ENCODE data around the gene FOXK1.

The FOXK1 gene

DNA sequence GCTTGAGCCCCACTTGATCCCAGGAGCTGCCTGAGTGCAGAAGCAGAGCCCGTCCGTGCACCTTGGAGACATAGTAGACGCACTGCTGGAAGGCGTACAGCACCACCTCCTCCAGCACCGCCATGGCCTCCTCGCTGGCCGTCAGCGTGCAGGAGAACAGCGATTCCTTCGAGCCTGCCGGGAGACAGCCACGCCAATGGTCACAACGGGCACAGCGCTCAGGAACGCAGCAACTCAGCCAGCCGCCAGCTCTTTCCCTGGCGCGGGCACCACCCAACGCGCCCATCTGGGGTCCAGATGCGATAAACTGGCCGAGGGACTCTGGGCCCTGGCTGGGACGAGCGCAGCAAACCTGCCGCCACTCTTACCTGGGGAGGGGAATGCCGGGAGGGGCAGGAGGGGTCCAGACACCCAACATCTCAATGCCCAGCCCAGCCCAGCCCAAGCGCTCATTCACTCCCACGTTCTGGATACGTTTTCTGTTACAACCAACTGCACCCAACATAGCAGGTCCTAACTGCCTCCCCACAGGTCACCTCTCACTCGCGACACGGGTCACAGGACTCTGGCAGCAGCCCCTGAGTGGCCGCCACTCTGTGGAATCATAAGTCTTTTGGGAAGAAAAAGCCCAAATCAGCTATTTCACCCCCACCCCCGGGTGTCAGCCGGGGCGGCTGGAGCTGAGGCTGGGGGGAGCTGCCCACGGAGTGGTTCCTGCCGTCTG is 135.2 kb downstream of the FOXK1 start:
- no peak overlapping the region for H3K27ac Mint-ChIP-seq
- peaks cover 23% of the 10 kb centered on the region for H3K27me3 Mint-ChIP-seq

DNA sequence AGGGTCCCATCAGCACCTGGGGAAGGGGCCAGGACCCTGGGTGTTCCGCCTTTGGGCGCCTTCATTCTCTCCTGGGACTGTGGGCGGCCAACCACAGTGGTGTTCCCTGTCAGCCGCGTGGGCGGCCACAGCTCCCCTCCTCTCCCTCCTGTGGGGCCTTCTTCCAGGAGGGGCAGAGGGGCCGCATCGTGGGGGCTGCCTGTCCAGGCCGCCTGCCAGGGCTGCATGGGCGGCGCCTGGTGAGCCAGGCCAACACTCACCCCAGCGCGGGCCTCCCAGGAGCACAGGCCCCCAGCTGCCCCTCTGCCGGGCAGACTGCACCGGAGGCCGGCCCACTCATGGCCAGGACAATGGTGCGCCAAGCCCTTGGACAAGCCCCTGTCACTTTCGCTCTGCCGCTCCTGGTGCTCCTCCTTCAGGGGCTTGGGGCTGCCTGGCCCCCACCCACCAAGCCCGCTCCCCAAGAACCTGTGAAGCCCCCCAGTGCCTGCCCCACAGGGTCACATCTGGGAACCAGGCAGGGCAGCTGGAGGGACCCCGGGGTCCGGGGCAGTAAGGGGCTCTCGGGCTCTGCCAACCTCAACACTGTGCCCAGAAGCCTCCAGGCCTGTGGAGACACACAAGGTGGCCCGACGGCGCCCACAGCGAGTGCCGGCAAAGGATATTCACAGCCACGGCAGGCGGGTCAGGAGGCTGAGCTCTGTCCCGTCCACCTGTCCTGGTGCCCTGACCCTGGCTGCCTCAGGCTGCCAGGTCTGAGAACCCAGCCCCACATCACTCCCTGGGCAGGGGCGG is 136.1 kb downstream of the FOXK1 start:
- Mint-ChIP-seq H3K4me1 (ENCODE audit: low read depth) (no peaks in the 10 kb centered on the region), H3K27ac (no peak overlapping the region), H3K9me3 (no peaks in the 10 kb centered on the region), H3K27me3 (peaks cover 15% of the 10 kb centered on the region), H3K36me3 (ENCODE audit: low read depth) (no peaks in the 10 kb centered on the region), H3K4me3 (no peak overlapping the region)

More for the DNA sequence above, 135.2 kb downstream of the FOXK1 start:
- Mint-ChIP-seq H3K36me3 (ENCODE audit: low read depth) (no peaks in the 10 kb centered on the region), H3K9me3 (no peaks in the 10 kb centered on the region), H3K4me1 (ENCODE audit: low read depth) (no peaks in the 10 kb centered on the region), H3K4me3 (no peak overlapping the region)

DNA sequence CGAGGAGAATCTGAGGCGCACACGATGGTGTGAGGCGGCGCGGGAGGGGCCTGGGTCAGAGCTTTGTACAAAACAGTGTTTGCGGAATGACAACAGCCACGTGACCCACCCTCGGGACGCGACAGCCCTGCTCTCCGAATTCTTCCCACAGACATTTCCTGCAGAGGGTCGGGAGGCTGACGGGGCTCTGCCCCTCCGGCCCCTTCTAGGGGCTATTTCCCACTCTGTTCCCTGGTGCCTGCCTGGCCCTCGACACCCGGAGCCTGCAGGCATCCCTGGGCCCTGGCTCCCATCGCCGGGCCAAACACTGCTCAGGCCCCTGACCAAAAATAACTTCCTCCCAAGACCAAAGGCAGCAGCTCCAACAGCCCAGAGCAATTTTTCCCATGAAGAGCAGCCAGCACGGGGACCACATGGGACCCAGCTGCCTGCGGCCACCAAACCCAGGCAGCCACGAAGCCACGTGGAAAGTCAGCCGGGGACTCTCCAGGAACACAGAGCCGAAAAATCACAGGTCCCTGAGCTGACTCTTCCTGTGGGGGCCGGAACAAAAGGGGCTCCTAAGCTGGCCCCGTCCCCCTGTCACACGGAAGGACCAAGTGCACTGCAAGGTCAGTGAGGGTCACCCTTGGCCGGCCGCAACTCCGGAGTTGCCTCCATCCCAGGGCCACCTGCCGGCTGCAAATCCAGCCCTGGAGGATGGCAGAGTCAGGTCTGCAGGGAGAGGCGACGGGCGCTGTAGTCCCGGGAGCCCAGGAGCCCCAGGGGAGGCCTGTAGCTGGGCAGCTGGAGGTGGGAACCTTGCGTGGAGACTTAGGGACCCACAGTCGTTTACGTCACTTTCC is 137.7 kb downstream of the FOXK1 start:
- Mint-ChIP-seq H3K36me3 (ENCODE audit: low read depth) (no peaks in the 10 kb centered on the region), H3K27ac (no peak overlapping the region), H3K9me3 (no peaks in the 10 kb centered on the region), H3K27me3 (peaks cover under 1% of the 10 kb centered on the region), H3K4me1 (ENCODE audit: low read depth) (no peaks in the 10 kb centered on the region), H3K4me3 (no peak overlapping the region)

DNA sequence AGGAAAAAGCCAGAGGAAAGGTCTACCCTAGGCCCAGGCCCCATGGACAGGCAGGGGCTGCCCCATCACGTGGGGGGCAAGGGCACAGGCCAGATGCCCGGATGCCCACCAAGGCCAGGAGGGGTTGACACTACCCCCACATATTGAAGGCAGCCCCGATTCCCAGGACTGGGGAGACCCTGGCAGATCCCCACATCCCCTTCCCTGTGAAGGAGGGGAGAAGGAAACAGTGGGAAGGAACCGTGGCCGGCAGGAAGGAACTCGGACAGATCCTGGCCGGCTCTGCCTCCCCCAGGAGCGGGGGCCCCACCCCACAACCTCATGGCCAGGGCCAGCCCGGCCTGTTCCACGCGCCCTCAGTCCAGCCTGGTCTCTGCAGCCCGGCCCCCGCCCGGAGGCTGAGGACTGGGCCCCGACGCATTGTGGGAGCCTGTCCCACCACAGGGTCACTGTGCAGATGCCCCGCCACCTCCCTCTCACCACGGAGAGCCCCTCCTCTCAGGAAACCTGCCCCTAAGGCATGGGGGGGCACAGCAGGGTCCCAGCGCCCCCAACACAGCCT is 138.4 kb downstream of the FOXK1 start:
- Mint-ChIP-seq H3K27me3 (no peaks in the 10 kb centered on the region), H3K36me3 (ENCODE audit: low read depth) (no peaks in the 10 kb centered on the region), H3K27ac (no peak overlapping the region), H3K4me3 (no peak overlapping the region), H3K4me1 (ENCODE audit: low read depth) (no peaks in the 10 kb centered on the region), H3K9me3 (no peaks in the 10 kb centered on the region)

Data from stimulated activated naive CD8-positive, alpha-beta T cell treated with anti-CD3 and anti-CD28 coated beads, Interleukin-15, Interleukin-2, amounts not matched to agents 100 ng/mL and 50 ng/mL, for 24 hours (primary cell).